ENCODE data around the gene PDE4B. TPM values are rescaled to one million over a fixed set of nuclear protein-coding genes. Genes with fewer than 3 reads are reported as not detected.

The PDE4B gene
- total RNA-seq, 2 donors from 2014 or later = 18.1 to 55.4 TPM

DNA sequence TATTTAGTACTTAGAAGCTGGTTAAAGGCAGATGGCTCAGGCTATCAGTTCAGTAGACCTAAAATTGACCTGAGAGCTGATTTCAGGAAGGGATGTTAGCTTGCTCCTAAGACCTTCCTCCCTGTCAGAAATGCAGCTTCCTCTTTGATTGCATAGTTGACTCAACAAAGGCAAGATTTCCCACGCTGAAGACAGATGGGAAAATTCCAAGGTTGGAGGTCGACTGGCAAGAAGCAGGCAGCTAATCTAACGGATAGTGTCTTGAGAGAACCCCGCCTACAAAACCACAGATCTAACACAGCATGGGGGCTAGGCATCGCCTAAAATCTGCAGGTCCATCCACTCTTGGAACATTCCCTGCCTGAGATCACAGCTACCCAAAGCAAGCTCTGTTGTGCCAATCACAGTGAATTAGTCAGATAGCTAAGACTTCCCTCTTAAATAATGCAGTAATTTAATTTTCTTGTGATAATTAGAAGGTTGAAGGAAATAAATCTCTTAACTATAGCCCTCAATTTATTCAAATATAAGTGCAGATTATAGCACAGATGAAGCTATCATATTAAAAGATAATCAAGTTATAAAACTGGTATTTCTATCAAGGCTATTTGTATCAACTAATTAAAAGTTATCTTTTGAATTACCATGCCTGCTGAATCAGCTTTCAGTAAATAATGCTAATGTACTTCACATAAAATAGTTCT lies 383.5 kb downstream of the PDE4B start:
- H3K9me3 ChIP-seq = no peaks in the 10 kb centered on the region
- H3K4me1 ChIP-seq (replicated peaks) = no peaks in the 10 kb centered on the region
- intact Hi-C loops (cut with DNase I) = no loop called here
- no peaks in the 10 kb centered on the region for H3K27me3 ChIP-seq (replicated peaks; ENCODE audit: insufficient read depth)
- no peak overlapping the region for H3K4me3 ChIP-seq
- H3K36me3 ChIP-seq = no peaks in the 10 kb centered on the region
- no peak overlapping the region for H3K27ac ChIP-seq
- 79% methylated on average over 5 of the region's 5 CpGs for WGBS
- no peak for DNase-seq (ENCODE audit: low spot score)
- TF ChIP-seq, protein P1, sequence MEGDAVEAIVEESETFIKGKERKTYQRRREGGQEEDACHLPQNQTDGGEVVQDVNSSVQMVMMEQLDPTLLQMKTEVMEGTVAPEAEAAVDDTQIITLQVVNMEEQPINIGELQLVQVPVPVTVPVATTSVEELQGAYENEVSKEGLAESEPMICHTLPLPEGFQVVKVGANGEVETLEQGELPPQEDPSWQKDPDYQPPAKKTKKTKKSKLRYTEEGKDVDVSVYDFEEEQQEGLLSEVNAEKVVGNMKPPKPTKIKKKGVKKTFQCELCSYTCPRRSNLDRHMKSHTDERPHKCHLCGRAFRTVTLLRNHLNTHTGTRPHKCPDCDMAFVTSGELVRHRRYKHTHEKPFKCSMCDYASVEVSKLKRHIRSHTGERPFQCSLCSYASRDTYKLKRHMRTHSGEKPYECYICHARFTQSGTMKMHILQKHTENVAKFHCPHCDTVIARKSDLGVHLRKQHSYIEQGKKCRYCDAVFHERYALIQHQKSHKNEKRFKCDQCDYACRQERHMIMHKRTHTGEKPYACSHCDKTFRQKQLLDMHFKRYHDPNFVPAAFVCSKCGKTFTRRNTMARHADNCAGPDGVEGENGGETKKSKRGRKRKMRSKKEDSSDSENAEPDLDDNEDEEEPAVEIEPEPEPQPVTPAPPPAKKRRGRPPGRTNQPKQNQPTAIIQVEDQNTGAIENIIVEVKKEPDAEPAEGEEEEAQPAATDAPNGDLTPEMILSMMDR (IDR thresholded peaks at IDR 0.05) = no peak
- no peak for TF ChIP-seq POLR2AphosphoS5 (IDR thresholded peaks at IDR 0.05)
- no peak for TF ChIP-seq POLR2A (IDR thresholded peaks at IDR 0.05)

DNA sequence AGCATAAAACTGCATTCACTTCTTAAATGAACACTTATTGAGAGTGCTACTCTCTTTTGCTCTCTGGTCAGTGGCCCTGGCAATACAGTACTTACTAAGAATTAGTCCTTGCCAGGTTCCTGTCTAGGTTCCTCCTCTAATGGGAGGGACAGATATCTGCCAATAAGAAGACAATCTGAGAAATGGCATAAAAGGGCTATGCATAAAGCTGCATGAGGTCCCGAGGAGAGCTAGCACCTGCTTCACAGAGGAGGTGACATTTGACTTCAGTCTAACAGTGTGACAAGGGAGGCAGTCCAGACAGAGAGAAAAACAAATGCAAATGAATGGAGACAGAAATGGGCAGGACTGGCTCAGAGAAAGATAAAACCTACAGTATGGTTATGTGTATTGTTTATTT lies 384.1 kb downstream of the PDE4B start:
- Histone ChIP-seq H3K4me1 (replicated peaks) (no peaks in the 10 kb centered on the region), H3K4me3 (no peak overlapping the region), H3K27me3 (replicated peaks; ENCODE audit: insufficient read depth) (no peaks in the 10 kb centered on the region), H3K27ac (no peak overlapping the region), H3K36me3 (no peaks in the 10 kb centered on the region), H3K9me3 (no peaks in the 10 kb centered on the region)
- WGBS = 68% methylated on average over 1 of the region's 1 CpG
- DNase-seq (ENCODE audit: low spot score) = no peak
- intact Hi-C loops (cut with DNase I) = no loop called here
- TF ChIP-seq POLR2A (IDR thresholded peaks at IDR 0.05) = no peak
- TF ChIP-seq, protein P1 (IDR thresholded peaks at IDR 0.05) = no peak
- TF ChIP-seq POLR2AphosphoS5 (IDR thresholded peaks at IDR 0.05) = no peak

DNA sequence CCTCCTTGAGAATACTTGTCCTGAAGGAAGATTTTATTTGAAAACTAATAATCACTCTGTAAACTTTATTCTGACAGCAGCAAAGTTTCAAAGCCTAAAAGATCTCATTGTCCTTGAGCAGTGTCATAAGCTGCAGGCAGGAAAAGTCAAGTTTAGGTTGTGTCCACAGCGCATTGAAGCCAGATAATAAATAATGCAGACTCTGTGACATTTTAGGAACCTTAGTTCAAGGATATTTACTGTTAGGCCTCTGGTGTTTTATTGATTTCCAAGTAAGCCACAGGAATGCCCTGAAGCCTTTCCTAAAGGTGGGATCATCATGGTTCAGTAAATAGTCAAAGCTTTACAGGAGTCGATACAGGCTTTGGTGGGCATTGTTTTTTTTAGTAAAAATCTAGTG lies 384.8 kb downstream of the PDE4B start:
- H3K36me3 ChIP-seq = no peaks in the 10 kb centered on the region
- no peaks in the 10 kb centered on the region for H3K27me3 ChIP-seq (replicated peaks; ENCODE audit: insufficient read depth)
- H3K9me3 ChIP-seq = no peaks in the 10 kb centered on the region
- intact Hi-C loops (cut with DNase I) = no loop called here
- TF ChIP-seq POLR2A (IDR thresholded peaks at IDR 0.05) (no peak), POLR2AphosphoS5 (IDR thresholded peaks at IDR 0.05) (no peak)
- TF ChIP-seq, protein P1 (IDR thresholded peaks at IDR 0.05) = no peak
- H3K27ac ChIP-seq = no peak overlapping the region
- H3K4me1 ChIP-seq (replicated peaks) = no peaks in the 10 kb centered on the region
- WGBS = 46% methylated on average over 2 of the region's 2 CpGs
- H3K4me3 ChIP-seq = no peak overlapping the region
- no peak for DNase-seq (ENCODE audit: low spot score)

DNA sequence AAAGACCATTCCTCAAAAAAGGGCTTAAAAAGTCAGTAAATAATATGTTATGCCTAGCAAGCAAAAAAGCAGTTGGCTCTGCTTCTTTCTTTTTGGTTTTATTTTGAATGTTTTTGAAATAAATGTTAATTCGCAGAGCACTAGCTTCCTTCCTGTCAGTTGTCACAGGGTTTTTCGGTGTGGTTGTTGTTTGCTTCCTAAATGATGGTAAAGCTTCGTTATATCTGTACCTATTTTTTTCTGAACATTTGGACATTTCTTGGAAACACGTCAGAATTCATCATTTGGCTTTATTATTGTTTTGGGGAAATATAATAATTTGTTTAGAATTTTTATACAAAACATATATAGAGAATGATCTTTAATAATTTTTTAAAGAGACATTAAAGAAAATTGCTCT lies 389.3 kb downstream of the PDE4B start:
- no peak overlapping the region for H3K4me3 ChIP-seq
- no peak overlapping the region for H3K27ac ChIP-seq
- 72% methylated on average over 4 of the region's 4 CpGs for WGBS
- H3K27me3 ChIP-seq (replicated peaks; ENCODE audit: insufficient read depth) = no peaks in the 10 kb centered on the region
- H3K9me3 ChIP-seq = no peaks in the 10 kb centered on the region
- DNase-seq (ENCODE audit: low spot score) = no peak
- intact Hi-C loops (cut with DNase I) = no loop called here
- H3K36me3 ChIP-seq = no peaks in the 10 kb centered on the region
- H3K4me1 ChIP-seq (replicated peaks) = no peaks in the 10 kb centered on the region
- TF ChIP-seq POLR2A (IDR thresholded peaks at IDR 0.05) (no peak), POLR2AphosphoS5 (IDR thresholded peaks at IDR 0.05) (no peak)
- TF ChIP-seq, protein P1 (IDR thresholded peaks at IDR 0.05) = no peak

DNA sequence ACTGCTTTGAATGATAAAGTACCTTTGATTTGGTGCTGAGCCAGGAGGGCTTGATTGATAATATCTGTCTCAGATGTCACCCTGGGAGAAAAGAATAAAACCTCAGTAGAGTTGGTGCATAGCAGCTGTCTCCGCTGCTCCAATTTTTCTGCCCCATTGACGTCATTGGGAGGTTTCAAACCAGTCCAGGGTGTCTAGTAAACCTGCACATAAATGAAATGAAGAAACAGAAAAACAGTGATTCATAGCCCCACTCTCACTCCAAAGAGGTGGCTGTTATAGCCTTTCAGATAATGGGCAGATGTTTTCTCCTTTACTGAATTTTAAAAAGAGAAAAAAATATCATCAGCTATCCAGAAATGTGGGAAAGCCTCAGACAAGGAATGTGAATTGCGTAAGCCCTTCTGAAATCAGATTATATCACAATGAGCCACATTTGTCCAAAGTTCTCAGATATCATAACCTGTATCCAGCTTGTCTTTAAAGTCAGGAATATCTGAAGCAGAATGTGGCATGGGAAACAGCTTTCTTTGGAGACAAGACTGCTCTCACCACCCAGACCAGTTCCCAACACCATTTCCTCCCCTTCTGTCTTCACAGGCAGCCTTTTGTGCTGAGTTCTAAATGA lies 390.0 kb downstream of the PDE4B start:
- Histone ChIP-seq H3K4me3 (no peak overlapping the region), H3K27ac (no peak overlapping the region), H3K9me3 (no peaks in the 10 kb centered on the region), H3K4me1 (replicated peaks) (no peaks in the 10 kb centered on the region), H3K27me3 (replicated peaks; ENCODE audit: insufficient read depth) (no peaks in the 10 kb centered on the region), H3K36me3 (no peaks in the 10 kb centered on the region)
- no peak for DNase-seq (ENCODE audit: low spot score)
- TF ChIP-seq, protein P1 (IDR thresholded peaks at IDR 0.05) = no peak
- TF ChIP-seq POLR2A (IDR thresholded peaks at IDR 0.05) = no peak
- peak; percentile 13 for TF ChIP-seq POLR2AphosphoS5 (IDR thresholded peaks at IDR 0.05)
- WGBS = 25% methylated on average over 3 of the region's 3 CpGs
- intact Hi-C loops (cut with DNase I) = no loop called here
